ENCODE data around the gene DHDDS.

- no peak for TF ChIP-seq CTCF (IDR thresholded peaks at IDR 0.05)
- no peak for TF ChIP-seq POLR2AphosphoS5 (IDR thresholded peaks at IDR 0.05)
- TF ChIP-seq POLR2A (IDR thresholded peaks at IDR 0.05), result no peak
Observed at GRCh38 chr1:26516987-26517765, 85.1 kb downstream of the DHDDS start.
